Neuron (in vitro differentiated cells): ENCODE results near the gene AMN.

Experiments used
- H2AFZ ChIP-seq: one replicate; pipeline ENCODE4 v1.6.1; 2013; ENCODE audit warnings: low read depth, mild to moderate bottlenecking, inconsistent platforms, low read length, moderate library complexity
- H3K27me3 ChIP-seq: one replicate; pipeline ENCODE4 v1.6.1; 2013; ENCODE audit warnings: low read length; ENCODE audit not compliant: insufficient read depth
- H3K36me3 ChIP-seq: one replicate; pipeline ENCODE4 v1.6.1; 2013; ENCODE audit warnings: low read length; ENCODE audit not compliant: insufficient read depth
- H3K4me1 ChIP-seq: one replicate; pipeline ENCODE4 v1.6.1; 2013; ENCODE audit warnings: low read length; ENCODE audit not compliant: insufficient read depth
- H3K4me3 ChIP-seq: 2 replicates; pipeline ENCODE4 v1.5.1; 2013; ENCODE audit warnings: mild to moderate bottlenecking, low read length, moderate library complexity
- H3K9me3 ChIP-seq: one replicate; pipeline ENCODE4 v1.6.1; 2013; ENCODE audit warnings: low read length

AMN gene

DNA sequence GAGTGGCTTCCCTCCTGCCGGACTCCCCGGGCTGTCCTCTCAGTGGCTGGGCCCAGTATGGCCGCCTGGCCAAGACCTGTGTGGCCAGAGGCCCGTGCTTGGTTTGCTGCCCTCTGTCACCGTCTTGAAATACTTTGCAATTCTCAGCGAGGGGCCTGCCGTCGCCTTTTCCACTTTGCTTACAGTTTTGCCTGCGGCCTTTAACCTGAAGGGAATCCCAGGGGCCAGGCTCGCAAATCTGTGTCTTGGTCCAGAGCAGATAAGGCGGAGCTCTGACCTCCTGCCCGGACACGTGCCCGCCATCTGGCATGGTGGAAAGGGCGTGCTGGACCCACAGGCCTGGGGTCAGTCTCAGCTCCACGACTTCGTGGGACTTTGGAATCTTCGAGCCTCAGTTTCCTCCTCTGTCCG lies 10.9 kb upstream of the AMN start:
- Histone ChIP-seq H3K36me3 (peaks cover 19% of the 10 kb centered on the region), H3K9me3 (peaks cover 8% of the 10 kb centered on the region), H3K4me3 (no peak overlapping the region), H3K4me1 (no peaks in the 10 kb centered on the region), H3K27me3 (no peaks in the 10 kb centered on the region), H2AFZ (no peak overlapping the region)

DNA sequence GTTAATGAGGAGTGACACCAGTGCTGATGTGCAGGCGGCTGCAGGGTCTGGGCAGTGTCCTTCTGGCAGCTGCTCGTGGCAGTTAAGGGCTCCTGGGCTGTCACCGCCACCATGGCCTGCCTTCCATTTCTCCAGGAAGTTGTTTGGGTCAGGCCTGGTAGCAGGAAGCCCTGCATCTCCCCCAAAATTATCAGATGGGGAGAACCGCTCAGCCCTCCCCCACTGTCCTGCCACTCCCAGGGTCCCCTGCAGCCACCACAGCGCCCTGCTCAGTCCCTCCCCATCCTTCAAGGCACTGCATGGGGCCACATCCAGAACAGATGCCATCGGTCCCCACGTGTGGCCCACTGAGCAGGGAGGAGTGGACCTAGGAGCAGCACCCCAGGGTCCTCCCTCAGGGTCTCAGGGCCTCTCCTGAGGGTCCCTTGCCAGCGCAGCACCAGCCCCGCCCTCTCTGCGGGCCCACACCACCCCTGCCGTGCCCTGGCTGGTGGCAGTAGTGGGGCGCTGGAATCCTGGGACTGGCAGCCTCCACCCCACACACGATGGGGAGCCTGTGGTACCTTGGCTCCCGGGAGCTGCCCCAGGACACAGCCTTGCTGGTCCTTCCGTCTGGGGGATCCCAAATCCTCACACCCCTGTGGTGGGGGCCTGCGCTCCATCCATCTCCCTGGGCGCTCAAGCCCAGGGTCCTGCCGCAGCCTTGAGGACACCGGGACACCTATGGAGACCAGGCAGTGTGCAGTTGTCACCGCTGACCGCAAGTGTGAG lies 10.3 kb upstream of the AMN start:
- H2AFZ ChIP-seq: no peak overlapping the region
- peaks cover 3% of the 10 kb centered on the region for H3K9me3 ChIP-seq
- H3K27me3 ChIP-seq: no peaks in the 10 kb centered on the region
- no peaks in the 10 kb centered on the region for H3K4me1 ChIP-seq
- H3K4me3 ChIP-seq: no peak overlapping the region
- H3K36me3 ChIP-seq: peaks cover 13% of the 10 kb centered on the region

DNA sequence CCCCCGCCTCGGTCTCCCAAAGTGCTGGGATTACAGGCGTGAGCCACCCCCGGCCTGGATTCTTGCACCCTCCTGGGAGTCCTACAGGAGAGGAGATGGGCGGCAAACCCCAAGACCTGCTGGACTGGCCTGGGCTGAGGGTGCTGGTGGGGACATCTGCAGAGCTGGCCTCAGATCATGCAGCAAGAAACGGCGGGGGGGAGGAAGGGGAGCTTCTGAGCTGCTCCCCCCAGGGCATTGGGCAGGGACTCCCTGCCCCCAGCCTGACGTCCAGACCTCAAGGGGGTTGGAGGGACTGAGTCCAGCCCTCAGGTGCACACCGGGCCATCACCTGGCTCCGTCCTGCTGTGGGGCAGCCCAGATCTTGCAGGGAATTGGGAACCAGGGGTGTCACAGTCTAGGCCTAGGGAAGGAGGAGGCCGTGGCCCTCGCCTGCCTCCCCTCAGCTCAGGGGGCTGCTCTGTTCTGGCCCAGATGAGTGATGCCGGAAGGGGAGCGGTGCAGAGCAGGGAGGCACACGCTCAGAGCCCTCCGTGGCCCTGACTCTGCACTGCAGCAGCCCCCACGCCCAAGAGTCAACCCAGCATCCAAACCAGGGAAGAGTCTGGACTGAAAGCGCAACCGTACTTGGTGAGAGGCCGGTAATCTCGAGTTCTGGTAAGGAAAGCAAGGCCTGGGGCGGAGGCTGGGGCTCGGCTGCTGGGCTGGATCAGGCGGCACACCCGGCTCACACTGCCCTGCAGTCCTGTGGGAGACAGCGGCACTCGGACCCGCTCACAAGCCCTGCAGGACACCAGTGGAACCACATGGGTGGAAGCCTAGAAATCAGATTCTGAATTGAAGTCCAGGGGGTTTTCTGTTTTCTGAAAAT lies 8.9 kb upstream of the AMN start:
- Histone ChIP-seq H3K27me3 (no peaks in the 10 kb centered on the region), H2AFZ (no peak overlapping the region), H3K4me3 (no peak overlapping the region), H3K9me3 (no peaks in the 10 kb centered on the region), H3K36me3 (peaks cover 3% of the 10 kb centered on the region), H3K4me1 (no peaks in the 10 kb centered on the region)

DNA sequence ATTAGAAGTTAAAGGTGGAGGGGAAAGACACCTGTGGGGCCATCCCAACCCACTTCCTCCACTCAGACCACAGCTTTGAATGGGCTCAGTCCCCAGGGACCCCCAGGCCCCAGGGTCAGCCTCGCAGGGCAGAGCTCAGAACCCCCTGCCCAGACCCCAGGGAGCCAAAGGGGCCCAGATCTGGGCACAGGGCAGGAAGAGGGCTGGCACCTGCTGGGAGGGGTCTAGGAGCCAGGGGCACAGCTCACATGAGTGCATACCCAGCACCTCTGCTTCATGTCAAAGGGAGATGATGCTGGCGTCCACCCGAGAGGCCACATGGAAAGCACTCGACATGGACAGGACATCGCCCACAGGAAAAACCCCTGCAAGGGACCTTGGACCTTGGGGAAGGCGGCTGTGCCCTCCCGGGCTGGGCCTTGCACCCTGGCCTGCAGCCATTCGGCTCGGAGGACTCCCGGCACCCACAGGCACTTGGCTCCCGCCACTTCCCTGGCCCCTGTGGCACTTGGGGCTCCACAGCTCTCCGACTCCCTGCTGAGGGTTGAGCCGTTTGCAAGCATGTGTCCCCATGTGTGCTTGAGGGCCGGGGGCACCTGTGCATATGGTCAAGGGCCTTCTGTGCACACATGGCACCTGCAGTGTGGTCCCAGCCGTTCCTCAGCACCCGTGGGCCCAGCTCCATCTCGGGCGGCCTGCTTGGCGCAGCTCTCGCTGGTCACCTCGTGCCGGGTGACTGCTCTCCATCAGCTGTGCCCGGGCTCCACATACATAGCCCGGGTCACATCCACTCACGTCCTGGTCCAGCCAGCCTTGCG lies 7.8 kb upstream of the AMN start:
- Histone ChIP-seq H3K27me3 (no peaks in the 10 kb centered on the region), H3K4me1 (no peaks in the 10 kb centered on the region), H3K4me3 (no peak overlapping the region), H3K9me3 (no peaks in the 10 kb centered on the region), H3K36me3 (peaks cover 3% of the 10 kb centered on the region), H2AFZ (no peak overlapping the region)

DNA sequence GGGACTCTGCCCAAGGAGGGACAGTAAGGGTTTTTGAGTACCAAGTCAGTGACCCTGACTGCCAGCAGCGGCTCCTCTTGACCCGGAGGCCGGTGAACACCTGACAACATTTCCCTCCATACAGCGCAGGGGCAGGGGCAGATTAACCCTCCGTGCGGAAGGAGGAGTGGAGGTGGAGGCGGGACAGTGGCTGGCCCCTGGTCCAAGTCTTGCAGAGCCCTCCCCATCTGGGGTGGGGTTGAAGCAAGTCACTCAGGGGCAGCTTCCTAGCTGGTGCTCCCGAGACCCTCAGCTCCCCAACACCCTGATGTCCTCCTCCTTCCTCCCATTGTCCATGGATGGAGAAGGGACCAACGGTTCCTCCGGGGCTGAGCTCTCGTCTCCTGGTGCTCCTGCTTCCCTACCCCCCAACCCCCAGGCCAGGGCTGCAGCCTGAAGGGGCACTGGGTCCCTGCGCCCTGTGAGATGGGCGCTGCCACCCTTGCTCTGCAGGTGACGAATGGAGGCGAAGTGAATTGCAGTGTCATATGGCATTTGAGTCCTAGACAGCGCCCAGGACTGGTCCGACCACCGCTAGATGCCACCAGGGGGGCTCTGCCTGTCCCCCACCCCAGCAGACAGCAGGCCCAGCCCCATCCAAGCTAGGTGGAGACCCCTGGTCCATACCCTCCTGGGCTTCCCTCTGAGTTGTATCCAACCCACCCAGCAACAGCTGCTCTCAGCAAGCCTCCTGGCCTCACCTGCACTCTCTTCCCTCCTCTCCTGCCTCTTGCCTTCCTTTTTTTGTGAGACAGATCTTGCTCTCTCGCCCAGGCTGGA lies 7.0 kb upstream of the AMN start:
- peaks cover 3% of the 10 kb centered on the region for H3K36me3 ChIP-seq
- no peaks in the 10 kb centered on the region for H3K27me3 ChIP-seq
- no peaks in the 10 kb centered on the region for H3K4me1 ChIP-seq
- no peak overlapping the region for H3K4me3 ChIP-seq
- H3K9me3 ChIP-seq: peaks cover 3% of the 10 kb centered on the region
- no peak overlapping the region for H2AFZ ChIP-seq

DNA sequence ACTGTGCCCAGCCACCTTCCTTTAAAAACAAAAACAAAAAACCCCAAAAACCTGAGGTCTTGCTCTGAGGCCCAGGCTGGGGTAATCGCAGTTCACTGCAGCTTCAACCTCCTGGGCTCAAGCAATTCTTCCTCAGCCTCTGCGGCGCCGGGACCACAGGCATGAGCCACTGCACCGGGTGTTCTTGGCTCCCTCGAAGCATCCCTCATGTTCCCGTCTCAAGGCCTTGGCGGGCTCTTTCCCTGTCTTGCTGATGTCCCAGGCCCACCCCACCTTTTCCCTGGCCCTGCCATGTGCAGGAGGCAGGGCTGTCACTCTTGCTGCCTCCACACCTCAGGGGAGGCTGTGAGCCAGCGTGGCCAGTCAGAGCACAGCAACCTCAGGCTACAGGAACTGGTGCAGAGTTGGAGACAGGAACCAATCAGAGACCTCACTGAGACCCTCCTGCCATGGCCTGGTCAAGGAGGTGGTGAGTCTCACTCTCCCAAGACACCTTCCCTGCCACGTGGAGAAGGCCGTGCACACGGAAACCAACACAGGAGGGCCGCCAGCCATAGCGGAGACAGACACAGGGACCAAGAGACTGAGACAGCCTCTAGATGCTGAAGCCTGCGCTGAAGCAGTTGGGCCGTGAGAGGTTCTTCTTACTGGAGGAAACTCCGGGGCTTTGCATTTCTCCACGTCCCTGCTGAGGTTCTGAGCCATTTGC lies 6.0 kb upstream of the AMN start:
- H3K9me3 ChIP-seq: peaks cover 3% of the 10 kb centered on the region

DNA sequence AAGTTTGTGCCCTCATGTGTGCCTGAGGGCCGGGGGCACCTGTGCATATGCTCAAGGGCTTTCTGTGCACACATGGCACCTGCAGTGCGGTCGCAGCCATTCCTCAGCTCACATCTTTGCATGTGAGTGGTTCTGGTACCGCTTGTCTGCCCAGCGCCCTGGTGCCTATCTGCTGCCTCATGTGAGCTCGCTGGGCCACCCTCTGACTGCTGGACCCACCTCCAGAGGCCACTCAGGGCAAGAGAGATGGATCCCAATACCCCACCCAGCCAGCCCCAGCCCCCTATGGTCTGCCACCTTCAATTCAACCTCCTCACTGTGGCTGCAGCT lies 5.4 kb upstream of the AMN start:
- Histone ChIP-seq H3K9me3 (peaks cover 3% of the 10 kb centered on the region), H3K27me3 (no peaks in the 10 kb centered on the region), H3K4me1 (no peaks in the 10 kb centered on the region), H2AFZ (no peak overlapping the region), H3K36me3 (no peaks in the 10 kb centered on the region), H3K4me3 (no peak overlapping the region)

More for the DNA sequence above, 6.0 kb upstream of the AMN start:
- H3K4me3 ChIP-seq: no peak overlapping the region
- no peaks in the 10 kb centered on the region for H3K27me3 ChIP-seq
- H3K4me1 ChIP-seq: no peaks in the 10 kb centered on the region
- H3K36me3 ChIP-seq: peaks cover 3% of the 10 kb centered on the region
- no peak overlapping the region for H2AFZ ChIP-seq

DNA sequence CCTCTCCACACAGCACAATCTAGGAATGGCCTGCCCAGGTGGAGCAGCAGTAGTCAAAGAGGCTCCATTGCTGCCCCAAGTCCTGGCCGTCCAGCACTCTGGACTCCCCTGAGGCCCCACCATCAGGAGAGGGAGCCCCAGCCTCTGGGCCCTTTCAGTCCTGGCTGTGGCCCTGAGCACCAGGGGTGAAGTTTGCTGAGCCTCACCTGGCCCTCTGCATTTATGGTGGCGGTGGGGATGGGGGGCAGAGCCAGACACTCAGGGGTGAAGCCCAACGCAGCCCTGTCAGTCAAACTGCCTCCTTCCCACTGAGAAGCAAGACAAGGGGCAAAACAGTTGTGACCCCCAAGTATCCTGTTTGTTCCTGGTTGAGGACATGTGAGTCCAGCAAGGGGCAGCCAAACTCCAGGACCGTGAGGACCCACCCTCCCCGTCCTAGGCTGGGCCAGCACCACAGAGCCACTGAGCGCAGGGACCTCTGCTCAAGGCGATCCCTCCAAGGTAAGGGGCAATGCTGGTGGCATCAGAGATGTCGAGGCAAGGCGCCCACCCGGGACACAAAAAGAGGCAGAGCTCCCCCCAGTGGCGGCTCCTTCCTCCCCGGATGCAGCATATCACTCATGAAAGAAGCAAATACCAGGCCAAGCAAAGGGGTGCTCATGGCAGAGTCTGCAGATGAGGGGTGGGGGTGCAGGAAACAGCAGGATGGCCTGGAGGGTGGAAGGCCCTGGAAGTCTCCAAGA lies 4.8 kb upstream of the AMN start:
- Histone ChIP-seq H3K4me3 (no peak overlapping the region), H3K27me3 (no peaks in the 10 kb centered on the region), H3K4me1 (no peaks in the 10 kb centered on the region), H3K9me3 (peaks cover 3% of the 10 kb centered on the region), H2AFZ (no peak overlapping the region), H3K36me3 (no peaks in the 10 kb centered on the region)

GRCh38 chr14:102918438-102918837 lies 4.0 kb upstream of the AMN start:
- Histone ChIP-seq H2AFZ (no peak overlapping the region), H3K4me3 (no peak overlapping the region)

GRCh38 chr14:102920273-102920997 lies 2.0 kb upstream of the AMN start:
- peaks cover 5% of the 10 kb centered on the region for H3K9me3 ChIP-seq
- H3K4me1 ChIP-seq: no peaks in the 10 kb centered on the region
- no peaks in the 10 kb centered on the region for H3K36me3 ChIP-seq
- no peak overlapping the region for H2AFZ ChIP-seq
- no peak overlapping the region for H3K4me3 ChIP-seq
- no peaks in the 10 kb centered on the region for H3K27me3 ChIP-seq

More at GRCh38 chr14:102918438-102918837, 4.0 kb upstream of the AMN start:
- Histone ChIP-seq H3K36me3 (no peaks in the 10 kb centered on the region), H3K4me1 (no peaks in the 10 kb centered on the region), H3K27me3 (no peaks in the 10 kb centered on the region), H3K9me3 (peaks cover 5% of the 10 kb centered on the region)

GRCh38 chr14:102920998-102921304 lies 1.5 kb upstream of the AMN start:
- H3K9me3 ChIP-seq: peaks cover 5% of the 10 kb centered on the region
- no peak overlapping the region for H3K4me3 ChIP-seq
- H3K27me3 ChIP-seq: no peaks in the 10 kb centered on the region
- no peaks in the 10 kb centered on the region for H3K4me1 ChIP-seq
- H2AFZ ChIP-seq: no peak overlapping the region
- no peaks in the 10 kb centered on the region for H3K36me3 ChIP-seq
